Stimulated activated CD8-positive, alpha-beta memory T cell treated with anti-CD3 and anti-CD28 coated beads, Interleukin-4, amount 100 ng/mL, for 4 hours (primary cell): Measurements from ENCODE around the gene TXN2.
"Not testable (repeated sequence)": the region's sequence is repeated elsewhere in the genome, so short reads cannot be mapped to it uniquely, and the experiment has no call there.

Experiments
- DNase-seq, 2 donors: peaks; one replicate each; pipeline ENCODE4 v3.0.0-alpha.2; 2020; ENCODE audit warnings: low read depth in 2 of 2, low spot score in 1 of 2

The TXN2 gene

DNA sequence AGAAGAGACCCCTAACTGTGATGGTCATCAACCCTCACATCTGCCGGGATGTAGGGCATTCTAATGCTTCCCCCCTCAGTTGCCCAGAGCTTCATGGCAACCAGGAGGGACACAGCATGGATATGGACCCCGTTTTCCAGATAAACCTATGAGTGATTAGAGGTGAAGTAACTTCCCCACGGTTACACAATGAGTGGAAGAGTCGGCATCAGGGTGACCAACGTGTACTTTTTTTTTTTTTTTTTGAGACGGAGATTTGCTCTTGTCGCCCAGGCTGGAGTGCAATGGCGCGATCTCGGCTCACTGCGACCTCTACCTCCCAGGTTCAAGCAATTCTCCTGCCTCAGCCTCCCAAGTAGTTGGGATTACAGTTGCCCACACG lies 25.0 kb downstream of the TXN2 start:
- DNase-seq: no peak

DNA sequence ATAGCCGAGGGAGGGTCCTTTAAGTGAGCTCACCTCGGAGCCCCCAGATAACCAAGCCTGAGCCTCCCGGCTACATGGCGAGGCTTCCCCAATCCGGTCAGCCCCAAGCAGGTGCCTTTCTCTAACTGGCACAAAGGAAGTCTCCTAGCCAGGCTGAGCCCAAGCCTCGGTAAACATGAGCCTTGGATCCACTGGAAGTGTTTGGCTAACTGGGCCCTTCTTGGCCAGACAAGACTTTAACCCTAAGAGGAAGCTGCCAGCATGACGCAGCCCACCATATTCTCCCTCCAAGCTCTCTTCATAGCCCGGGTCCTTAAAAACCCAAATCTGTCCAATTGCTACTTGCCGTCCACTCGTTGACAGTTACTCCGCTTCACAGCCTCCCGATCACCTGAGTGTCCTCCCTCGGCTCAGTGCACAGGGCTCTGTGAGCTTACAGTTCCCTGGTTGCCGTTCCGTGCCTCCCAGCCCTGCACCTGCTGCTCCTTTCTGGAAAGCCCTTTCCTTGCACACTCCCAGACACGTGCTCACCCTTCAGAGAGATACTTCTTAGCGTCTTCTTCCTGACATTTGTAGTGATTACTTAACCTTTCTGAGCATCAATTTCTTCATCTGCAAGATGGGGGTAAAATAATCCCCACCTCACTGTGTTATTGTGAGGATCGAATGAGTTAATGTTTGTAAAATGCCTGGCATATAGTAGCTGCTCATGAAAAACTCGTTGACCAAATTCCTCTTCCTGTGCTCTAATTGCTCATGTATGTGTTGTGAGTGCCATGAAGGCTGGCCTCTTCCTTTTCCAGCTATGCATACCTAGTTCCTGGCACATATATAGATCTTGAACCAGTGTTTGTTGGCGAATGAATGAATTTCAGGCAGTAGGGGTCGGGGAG lies 25.6 kb downstream of the TXN2 start:
- DNase-seq: no peak

DNA sequence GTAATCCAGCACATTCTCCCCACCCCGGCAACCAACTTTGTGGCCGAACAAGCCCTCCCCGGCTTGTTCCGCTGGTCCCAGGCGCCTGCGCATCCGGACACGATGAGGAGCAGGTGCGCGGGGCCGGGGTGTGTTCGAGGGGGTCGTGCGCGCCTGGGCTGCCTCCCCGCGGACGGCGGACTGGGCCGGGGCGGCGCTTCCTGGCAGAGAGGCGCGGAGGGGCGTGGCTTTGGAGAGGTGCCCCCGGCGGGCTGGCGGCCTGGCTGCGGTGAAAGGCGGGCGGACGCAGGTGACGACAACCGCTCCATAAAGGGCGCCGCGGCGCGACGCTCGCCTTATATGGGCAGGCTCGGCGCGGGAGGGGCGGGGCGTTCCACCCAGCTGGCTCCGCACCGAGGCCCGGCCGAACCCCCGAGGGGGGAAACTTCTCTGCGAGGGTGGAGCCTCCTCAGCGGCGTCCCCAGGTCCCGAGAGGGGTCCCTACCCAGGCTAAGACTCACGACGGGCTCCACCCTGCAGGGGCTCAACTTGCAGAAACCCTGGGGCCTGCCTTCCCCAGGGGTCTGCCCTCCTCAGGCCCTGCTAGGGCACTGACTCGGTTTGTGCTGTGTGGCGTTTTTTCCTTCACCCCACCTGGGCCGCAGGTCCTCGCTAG lies 26.4 kb downstream of the TXN2 start:
- peak; percentile 79 to 94 for DNase-seq

DNA sequence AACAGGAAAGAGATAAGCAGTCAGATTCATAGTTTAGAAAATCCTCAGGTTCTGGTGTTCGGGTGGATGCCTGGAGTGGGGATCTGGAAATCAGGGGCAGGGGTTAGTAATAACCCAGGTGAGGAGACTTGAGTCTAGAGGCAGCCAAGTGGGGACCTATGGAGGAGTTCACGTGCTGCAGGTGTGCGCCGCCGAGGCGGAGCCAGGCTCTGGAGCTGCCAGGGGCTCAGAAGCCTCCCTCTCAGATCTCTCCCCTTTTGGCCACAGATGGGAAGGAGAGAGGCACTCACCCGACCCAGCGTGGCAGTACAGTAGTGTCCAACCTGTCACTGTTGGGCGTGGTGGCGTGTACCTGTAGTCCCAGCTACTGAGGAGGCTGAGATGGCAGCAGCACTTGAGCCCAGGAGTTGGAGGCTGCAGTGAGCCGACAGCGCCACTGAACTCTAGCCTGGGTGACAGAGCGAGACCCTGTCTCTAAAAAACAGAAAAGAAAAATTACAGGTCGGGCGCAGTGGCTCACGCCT lies 27.5 kb downstream of the TXN2 start:
- no peak for DNase-seq

DNA sequence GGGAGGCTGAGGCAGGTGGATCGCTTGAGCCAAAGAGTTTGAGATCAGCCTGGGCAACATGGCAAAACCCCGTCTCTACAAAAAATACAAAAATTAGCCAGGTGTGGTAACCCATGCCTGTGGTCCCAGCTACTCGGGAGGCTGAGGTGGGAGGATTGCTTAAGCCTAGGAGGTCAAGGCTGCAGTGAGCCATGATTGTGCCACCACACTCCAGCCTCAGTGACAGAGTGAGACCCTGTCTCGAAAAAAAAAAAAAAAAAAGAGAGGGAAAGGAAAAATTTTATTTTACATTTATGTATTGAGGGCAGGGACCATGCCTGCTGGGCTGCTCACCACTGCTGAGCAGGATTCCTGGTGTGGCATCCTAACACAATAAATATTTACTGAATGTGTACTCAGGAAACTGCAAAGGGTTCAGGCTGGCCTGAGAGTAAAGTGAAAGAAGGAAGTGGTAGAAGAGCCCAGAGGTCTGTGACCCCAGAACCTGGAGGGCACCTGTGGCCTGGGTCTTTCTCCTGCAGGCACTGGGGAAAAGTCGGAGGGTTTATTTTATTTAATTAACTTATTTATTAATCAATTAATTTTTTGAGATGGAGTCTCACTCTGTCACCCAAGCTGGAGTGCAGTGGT lies 28.3 kb downstream of the TXN2 start:
- not testable (repeated sequence) for DNase-seq

DNA sequence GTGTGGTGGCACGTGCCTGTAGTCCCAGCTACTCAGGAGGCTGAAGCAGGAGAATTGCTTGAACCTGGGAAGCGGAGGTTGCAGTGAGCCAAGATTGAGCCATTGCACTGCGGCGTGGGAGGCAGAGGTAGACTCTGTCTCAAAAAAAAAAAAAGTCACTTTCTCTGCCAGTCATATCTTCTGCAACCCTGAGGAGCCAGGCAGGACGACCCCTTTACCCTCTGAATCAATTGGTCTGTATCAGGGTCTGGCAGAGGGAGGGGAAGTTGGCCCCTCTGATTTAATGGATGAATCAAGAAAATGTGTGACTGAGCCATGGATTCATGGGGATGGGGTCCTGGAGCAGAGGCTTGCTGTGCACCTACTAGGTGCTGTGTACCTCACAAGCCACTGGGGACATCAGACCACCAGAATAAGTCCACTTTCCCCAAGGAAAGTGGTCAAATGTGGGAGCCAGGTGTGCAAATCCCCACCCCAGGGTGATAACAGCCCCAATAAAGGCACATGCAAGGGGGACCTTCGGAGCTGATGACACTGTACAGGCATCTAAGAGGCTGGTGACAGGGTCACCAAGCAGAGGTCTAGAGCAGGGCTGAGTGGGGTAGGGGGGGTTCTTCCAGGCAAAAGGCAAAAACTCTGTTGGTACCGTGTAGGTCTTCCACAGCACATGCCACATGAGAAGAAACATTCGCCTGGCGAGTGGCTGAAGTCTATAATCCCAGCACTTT lies 29.0 kb downstream of the TXN2 start:
- no peak for DNase-seq

DNA sequence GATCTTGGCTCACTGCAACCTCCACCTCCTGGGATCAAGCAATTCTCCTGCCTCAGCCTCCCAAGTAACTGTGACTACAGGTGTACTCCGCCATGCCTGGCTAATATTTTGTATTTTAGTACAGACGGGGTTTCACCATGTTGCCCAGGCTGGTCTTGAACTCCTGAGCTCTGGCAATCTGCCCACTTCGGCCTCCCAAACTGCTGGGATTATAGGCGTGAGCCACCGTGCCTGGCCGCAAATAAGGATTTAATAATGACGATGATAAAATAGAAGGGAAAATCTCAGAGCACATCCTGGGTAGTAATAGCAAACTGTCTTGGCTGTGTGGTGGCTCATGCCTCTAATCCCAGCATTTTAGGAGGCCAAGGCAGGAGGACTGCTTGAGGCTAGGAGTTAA lies 30.5 kb downstream of the TXN2 start:
- not testable (repeated sequence) for DNase-seq

DNA sequence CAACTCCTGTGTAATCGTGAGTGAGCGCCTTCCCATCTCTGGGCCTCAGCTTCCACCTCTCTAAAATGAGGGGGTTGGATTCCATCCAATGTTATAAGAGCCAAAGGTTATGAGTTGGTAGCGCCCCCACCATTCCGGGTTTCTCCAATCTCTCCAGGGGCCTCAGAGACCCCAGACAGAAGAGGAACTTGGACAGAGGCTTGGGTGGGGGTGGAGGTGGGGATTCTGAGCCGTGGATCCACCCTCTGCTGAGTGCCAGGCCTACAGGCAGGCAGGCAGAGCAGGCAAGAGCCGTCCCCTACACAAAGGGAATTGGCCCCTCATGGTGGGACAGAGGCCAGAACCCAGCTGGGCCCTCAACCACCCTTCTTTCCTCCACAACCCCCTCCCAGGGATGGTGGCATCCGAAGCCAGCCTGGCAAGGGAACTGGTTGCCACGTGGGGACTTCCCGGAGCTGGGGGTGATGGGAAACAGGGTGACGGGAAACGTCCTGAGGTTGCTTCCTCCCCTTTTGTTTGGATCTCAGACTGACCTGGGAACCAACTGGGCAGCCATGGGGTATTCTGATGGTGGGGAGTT lies 31.8 kb downstream of the TXN2 start:
- DNase-seq: no peak

DNA sequence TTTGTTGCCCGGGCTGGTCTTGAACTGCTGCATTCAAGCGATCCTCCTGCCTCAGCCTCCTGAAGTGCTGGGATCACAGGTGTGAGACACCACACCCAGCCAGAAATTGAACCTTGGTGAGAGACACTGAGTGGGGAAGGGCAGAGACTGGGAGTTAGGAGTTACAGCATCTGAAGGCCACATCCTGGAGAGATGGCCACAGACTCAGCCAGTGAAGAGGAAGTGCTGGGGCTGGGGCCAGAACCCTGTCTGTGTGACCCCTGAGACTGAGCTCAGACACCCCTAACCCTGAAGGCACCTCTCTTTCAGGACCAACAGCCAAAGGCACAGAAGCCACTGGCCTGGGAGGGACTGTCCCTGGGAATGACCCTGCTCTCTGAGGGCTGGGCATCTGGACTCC lies 33.8 kb downstream of the TXN2 start:
- DNase-seq: no peak

DNA sequence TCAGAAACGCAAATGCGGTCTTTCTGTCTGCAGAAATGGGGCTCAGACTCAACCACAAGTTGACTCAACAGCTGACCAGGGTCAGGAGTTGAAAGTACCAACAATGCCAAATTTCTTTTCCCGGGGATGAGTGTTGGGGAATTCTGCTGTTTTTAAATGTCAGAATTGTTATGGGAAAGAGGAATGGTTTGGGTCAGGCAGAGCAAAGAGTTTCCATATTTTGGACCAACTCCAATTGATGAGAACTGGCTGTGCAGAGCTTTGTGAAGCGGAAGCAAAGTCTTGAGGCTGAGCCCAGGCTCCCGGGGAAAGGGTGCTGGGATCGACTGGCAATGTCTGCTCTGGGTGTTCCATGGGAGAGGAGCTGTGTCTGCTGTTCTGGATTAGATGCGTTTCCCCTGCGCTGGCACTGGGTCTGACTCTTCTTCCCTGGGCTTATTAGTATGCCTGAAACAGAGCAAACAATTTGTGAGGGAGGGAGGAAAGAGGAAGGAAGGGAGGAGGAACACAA lies 36.2 kb downstream of the TXN2 start:
- no peak for DNase-seq

DNA sequence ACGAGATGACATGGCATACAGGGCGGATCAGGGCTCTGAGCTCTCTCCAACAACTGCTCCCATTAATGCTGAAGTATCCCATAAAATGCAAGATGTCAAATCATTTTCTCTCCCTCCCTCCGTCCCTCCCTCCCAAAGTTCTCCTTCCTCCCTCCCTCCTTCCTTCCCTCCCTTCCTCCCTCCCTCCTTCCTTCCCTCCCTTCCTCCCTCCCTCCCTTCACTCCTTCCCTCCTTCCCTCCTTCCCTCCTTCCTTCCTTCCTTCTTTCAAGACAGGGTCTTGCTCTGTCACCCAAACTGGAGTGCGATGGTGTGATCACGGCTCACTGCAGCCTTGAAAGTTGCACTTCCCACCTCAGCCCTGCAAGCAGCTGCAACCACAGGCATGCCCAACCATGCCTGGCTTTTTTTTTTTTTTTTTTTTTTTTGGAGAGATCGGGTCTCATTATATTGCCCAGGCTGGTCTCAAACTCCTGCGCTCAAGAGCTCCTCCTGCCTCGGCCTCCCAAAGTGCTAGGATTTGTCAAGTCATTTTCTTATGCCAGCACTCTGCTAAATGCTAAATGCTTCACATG lies 38.2 kb downstream of the TXN2 start:
- no peak for DNase-seq

DNA sequence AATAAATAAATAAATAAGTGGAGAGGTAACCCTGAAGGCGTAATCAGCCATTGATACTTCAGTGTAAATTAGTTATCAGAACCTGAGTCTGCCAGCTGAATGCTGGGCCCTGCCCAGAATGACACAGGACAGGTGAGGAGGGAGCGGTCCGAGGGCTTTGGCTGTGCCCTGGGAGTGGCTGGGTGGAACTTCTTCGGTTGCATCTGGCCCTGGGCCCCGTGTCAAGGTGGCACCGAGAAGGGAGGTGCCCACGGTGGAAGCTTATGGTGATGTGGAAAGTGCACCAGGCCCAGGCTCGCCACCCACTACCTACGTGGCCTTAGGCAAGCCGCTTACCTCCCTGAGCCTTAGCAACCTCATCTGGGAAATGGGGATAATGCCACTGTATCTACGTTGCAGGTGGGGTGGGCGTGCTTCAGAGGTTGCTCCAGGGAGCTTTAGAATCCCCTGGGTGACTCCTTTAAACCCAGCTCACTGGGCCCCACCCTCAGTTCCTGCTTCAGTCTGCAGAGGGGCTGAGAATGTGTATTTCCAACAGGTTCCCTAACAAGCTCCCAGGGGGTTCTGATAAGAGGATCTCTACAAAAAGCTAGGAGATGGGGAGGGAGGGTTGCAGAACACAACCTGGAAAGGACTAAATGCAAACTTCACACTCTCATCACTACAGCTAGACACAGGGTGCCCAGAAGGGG lies 38.8 kb downstream of the TXN2 start:
- DNase-seq: no peak

DNA sequence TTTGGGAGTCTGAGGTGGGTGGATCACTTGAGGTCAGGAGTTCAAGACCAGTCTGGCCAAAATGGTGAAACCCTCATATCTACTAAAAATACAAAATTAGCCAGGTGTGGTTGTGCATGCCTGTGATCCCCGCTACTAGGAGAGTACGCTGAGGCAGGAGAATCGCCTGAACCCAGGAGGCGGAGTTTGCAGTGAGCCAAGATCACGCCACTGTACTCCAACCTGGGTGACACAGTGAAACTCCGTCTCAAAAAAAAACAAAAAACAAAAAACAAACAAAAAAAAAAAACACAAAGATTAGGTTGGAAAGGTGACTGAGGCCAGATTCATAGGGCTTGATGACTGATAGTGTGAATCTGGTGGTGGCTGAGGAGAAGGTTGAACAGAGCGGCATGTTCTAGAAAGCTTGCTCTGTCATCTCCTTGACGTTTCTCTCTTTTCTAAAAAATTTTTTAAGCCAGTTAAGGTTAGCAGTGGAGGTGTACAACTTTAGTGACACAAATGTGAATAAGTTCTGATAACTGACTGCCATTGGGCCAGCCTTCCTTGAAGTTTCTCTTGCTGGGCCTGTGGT lies 40.9 kb downstream of the TXN2 start:
- DNase-seq: no peak

DNA sequence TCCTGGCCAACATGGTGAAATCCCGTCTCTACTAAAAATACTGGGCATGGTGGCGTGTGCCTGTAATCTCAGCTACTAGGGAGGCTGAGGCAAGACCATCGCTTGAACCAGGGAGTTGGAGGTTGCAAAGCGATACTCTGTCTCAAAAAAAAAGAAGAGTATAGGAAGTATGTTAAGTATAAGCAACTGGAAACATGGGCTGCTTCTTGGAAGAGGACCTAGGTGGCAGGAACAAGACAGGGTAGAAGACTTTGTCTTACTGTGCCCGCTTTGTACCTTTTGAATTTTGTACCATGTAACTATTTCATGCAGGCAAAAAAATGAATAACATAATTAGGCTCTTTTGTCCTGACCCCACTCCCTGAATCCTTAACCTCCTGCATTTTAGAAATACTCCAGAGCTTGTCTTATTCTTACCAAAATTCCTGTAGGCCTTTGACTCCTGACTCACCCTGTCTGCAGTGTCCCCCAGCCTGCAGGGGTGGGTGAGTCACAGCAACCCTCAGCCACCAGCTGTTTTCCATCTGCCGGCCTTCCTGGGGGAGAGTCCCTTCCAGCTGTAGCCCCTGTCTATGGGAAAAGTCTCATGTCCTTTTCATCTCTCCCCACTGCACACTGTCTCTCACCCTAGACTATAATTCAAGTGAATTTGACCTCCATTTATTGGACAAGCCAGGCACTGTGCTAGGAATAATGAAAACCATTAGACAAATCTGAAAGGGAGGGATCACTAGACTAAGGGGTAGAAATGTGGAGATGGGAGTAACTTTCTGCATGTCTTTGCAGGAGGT lies 41.8 kb downstream of the TXN2 start:
- no peak for DNase-seq

DNA sequence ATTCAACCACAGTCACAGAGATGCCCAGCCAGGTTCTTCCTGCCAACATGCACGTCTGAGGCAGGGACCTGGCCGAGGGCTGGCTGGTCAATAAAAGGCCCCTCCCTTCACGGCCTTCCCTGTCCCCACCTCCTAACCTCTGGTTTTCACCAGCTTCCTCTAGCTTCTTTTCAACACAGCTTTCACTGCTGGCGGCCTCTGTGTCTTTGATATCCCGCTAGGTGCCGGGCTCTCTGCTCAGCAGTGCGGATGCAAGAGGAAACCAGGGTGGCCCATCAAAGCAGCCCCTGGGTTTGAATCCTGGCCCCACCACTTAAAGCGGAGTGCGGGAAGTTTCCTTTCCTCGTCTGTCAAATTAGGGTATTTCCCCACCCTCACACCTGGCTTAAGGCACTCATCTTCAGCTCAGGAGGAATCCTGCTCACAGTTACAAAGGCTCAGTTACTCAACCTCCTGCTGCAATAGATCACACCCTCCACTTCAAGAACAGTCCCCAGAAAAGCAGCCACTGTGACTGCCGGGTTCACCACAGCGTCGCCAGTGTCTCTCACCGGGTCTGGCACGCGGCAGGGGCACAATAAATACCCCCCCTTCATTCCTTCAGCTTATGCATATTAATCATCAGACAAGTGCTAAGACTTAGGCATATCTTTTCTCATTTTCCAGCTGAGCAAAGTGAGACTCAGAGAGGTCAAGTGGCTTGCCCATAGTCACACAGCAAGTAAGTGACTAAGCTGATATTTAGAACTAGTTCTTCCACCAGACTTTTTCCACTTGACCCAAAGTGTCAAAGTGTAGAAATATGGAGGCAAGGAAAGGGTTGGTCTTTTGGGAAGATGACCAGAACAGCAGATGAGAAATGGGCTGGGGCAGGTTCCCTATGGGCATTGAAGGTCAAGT lies 45.7 kb downstream of the TXN2 start:
- peak; percentile 36 to 52 for DNase-seq

DNA sequence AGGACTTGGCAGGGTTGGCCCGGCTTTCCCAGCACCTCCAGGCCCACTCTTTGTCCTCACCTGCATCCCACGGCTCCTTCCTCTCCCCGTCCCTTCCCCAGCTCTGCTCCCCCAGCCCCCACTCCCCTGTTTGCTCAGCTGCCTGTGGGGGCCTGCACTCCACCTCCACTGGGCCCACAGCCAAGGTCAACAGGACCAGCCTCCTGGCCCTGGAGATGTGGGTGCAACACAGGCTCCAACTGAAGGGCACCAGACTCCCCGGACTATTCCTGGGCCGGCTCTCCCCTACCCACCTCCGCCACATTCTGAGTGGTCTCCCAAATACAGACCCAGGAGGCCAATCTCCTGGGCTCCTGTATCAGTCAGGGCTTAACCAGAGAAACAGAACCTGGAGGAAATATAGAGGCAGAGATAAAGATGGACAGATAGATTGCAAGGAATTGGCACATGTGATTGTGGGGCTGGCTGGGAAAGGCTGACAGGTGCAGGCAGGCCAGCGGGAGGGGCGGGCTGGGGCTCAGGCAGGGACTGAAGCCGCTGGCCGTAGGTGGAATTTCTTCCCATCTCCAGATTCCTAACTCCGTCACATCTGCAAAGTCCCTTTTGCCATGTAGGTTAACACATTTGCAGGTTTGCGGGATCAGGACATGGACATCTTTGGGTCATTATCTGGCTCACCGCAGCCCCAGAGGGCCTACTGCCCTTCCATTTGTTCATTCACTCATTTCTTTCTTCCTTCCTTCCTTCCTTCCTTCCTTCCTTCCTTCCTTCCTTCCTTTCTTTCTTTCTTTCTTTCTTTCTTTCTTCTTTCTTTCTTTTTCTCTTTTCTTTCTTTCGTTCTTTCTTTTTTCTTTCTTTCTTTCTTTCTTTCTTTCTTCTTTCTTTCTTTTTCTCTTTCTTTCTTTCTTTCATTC lies 47.9 kb downstream of the TXN2 start:
- DNase-seq: no peak
